CD4-positive, alpha-beta T cell treated with Interleukin-21 for 1 hour (primary cell): ENCODE measurements around the gene VAV2.
"Not testable (repeated sequence)": the region's sequence is repeated elsewhere in the genome, so short reads cannot be mapped to it uniquely, and the experiment has no call there.

Experiments used
- DNase-seq: peaks from one replicate; pipeline ENCODE4 v3.0.0-alpha.2; 2020

VAV2 gene

GRCh38 chr9:133914442-133915342, 77.4 kb downstream of the VAV2 start:
- no peak for DNase-seq

DNA sequence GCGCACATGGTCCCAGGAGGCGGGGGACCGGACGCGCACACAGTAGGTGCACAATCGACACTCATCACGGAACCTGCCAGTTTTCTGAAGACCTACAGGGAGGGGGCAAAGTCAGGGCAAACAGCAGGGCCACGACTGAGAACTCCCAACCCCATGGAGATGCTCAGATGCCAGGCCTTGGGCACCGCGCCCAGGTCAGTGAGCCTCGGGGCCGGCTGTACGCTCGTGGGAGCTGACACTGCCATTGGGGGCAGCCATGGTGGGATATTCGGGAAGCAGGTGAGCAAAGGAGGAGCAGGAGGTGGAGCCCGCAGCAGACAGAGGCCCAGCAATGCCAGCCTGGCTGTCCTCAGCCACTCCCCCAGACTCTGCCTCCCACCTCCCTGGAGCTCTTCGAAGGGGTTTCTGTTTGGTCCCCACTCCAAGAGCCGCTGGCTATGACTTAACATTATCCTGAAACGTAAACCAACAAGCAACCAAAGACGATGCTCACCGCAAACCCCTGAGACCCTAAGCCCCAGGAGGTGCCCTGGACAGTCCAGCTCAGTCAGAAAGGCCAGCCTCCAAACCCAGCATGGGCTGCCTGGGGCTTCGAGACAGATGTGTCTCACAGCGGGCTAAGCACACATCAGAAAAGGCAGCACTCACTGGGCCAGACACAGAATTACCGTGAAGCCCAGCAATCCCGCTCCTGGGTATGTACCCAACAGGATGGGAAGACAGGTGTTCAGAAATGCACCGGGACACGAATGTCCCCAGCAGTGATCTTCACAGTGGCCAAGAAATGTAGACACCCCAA, 78.4 kb downstream of the VAV2 start:
- no peak for DNase-seq

GRCh38 chr9:133910855-133911514, 81.1 kb downstream of the VAV2 start:
- no peak for DNase-seq

DNA sequence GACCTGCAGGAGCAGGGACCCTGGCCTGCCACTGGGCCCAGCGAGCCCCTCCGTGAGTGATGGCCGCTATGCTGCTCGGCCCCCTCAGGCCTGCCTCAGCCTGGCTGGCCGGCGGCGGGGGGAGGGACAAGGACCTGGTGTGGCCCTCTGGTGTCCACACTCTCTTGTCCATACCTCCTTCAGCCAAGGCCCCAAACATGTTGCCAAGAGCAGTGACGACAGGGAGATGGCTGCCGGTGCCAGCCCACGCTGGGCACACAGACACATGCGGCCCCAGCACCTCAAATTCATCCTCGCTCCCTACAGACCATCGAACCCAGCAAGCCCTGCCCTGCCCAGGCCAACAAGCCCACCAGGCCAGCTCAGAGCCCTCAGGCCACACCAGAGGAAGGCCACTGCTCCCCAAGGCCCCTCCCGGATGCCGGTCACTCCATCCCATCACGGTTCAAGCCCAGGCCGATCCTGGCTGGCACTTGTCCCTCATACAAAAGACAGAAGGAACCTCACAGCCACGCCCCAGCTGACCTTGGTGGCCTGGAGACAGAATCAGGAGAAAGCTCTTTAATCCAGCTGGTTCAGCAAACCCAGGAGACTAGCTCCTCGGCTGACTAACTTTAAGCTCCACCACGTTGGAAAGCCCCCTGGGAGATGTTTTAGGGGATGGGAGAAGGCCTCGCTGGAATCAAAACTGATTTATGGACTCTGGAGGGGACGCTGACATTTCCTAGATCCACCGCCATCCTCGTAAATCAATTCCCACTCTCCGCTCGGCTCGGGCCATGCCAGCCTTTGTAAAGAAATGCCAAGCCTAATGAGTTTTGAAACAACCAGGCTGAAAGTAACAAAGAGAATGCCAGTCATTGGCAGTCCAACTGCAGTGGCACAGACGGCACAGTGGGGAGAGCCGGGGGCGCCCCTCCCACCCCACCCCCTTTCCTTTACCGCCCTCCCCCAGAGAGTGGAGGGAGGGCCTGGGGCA, 84.9 kb downstream of the VAV2 start:
- no peak for DNase-seq

GRCh38 chr9:133906218-133906617, 85.9 kb downstream of the VAV2 start:
- DNase-seq: no peak

DNA sequence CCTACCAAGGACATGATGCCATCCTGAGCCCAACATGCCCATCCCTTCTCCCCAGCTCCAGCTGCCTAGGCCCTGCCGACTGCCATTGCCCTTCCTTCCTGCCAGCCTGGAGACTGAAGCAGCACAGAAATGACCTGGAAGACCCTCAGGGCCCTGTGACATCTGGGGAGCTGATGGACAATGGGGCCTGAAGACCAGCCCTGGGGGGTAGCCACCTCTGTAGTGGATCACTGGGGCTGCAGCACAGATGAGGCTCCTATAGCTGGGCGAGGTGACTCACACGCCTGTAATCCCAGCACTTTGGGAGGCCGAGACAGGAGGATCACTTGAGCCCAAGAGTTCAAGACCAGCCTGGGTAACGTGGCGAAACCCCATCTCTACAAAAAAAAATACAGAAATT, 86.6 kb downstream of the VAV2 start:
- no peak for DNase-seq

DNA sequence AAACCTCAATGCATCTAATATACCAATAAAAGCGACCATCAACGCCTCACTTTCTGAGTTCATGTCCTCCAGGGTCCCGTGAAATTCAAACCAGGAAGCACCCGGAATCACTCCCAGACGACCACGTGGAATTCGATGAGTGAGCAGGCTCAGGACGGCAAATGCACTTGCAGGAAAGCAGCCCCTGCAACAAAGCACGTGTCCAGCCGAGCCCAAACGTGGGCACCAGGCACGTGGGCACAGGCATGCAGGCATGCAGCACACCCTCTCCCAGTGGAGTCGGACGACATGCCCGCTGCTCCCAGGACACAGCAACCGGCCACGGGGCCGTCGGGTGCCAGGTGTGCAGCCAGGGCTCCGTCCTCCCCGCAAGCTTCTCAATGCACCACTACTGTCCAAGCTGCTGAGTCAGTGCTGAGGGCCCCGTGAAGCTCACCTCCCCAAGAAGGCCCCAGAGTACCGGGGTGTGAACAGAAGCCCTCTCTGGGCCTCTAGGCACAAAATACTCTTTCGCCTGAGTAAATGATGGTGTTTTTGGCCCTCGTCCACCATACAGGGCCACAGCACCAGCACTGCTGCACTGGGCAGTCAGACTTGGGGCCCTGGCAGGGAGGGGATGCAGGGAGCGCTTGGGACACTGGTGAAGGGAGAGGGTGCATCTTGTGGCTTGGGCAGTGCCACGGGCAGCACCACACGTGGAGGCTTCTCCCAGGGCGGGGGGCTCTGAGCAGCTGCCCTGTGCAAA, 87.6 kb downstream of the VAV2 start:
- no peak for DNase-seq

DNA sequence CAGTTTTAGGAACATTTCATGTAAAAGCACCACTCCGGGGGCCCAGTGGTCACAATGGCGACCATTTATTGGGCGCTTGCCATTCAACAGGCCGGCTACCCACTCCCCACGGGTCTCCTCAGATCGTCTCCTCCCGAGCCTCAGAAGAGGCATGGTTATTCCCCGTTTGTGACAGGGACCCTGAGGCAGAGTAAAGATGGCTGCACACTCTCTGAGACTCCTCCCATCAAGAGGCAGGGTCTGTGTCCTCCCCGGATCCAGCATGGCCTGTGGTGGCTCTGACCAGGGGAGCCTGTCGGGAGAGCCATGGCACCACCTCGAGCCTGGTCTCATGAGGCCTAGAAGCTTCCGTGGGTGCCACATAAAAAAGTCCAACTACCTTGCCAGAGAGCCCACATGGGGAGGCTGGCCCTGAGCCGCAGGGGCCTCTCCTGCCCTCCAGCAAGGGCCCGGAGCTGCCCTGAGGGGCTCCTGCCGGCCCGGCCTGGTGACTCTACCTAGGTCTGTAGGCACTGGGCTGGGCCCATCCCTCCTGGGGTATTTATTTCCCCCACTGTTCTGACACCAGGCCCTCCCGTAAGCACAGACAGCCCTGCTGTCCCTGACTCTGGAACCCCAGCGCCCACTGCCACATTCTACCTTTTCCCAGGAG, 90.8 kb downstream of the VAV2 start:
- no peak for DNase-seq

DNA sequence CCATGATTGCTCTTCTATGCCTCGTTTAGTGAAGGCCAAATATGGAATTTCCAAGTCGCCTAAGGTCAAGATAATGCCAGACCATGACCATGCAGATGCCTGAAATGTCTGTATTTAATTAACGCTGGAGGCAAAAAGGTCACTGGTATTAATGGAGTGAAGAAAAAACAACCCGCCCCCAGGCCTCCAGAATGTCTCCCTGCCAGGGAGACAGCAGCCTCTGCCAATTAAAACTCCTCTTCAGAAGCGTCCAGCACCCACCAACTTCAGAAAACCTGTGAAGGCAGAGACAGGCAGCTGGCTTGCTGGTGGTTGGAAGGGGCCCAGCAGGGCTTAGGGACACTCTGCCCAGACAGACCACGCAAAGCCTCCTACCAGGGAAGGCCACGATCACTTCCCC, 94.4 kb downstream of the VAV2 start:
- DNase-seq: no peak

DNA sequence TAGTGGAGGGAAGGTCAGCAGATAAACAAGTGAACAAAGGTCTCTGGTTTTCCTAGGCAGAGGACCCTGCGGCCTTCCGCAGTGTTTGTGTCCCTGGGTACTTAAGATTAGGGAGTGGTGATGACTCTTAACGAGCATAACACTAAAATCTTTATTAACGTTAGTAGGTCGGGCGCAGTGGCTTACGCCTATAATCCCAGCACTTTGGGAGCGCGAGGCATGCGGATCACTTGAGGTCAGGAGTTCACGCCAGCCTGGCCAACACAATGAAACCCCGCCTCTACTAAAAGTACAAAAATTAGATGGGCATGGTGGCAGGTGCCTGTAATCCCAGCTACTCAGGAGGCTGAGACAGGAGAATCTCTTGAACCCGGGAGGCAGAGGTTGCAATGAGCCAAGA, 96.1 kb downstream of the VAV2 start:
- DNase-seq: not testable (repeated sequence)

DNA sequence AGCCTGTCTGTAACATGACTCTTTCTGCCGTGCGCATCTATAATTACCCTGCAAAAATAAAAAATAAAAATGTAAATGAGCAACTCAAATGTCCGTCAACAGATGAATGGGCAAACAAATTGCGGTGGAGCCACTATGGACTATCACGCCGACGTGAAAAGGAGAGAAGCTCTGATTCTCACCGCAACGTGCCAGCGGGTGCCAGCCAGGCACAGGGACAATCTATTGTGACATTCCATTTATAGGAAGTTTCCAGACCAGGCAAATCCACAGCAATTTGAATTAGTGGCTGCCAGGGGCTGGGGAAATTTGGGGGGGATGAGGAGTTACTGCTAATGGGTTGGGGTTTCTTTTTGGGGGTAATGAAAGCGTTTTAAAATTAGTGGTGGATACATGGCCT, 96.8 kb downstream of the VAV2 start:
- DNase-seq: no peak

DNA sequence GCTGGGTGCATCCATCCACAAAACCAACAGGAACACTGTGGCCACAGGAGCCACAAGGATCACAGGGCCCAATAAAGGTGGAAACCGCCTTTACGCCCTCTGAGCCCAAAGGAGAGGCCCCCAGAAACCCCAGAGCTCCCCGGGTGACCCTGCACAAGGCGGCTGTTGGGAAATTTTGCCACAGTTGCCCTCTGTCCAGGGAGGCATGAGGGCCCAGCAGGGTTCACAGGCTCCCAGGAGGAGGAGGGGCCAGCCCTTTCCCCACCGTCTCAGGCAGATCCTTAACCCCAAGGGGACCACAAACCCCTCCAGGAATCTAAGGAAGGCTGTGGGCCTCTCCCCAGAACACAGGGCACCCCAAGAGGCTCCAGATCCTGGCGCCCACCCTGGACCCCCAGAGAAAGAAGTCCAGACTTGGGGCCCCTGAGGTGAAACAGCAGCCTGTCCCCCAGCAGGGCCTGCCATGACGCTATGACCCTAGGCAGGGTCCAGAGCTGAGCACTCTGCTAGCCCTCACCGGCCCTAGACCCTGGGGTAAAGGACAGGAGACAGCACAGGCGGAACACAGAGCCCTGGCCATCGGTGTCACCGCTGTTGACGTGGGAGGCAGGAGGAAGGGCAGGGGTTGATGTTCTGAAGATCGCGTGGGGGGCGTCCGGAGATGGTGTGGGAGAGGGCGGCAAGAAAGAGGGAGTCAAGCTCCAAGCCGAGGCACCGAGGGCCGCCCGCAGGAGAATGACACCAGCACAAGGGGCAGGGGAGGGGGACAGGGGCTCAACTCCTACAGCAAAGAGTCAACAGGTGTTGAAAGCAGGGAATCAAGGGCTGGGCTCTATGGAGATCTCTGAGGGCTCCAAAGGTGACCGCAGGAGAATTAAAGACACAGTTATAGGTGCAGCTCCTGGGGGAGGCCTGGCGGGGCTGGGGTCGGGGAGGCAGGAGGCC, 97.5 kb downstream of the VAV2 start:
- DNase-seq: no peak

DNA sequence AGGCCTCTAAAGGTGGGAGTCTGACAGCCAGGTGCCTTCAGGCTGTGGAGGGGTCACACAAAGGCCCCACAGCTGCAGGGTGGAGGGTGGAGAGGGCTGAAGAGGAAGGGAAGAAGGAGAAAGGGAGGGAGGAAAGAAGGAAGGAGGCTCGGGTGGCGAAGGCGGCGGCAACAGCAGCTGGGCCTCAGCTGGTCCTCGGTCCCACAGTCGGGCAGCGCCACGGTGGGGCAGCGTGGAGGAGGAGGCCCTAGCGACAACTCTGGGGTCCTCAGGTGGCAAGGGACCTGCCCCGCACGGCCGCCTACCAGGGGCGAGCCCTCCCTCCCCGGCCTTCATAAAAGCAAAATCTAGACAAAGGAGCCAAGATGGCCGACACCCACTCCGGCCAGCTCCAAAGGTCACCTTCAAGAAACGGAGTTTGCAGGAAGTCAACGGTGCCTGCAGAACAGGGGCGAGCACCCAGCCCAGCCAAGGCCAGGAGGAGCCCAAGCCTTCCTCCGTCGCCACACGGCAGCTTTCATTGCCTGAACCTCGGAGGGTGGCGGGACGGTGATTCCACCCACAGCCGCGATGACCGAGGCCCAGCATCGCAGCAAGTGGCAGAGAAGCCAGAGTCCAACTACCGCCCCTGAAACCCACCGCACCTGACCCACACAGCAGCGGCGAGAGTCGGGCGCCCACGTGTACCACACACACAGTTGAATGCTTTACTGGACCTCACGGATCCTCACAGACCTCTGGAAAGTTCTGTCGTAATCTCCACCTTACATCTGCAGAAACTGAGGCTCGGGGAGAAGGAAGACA, 98.7 kb downstream of the VAV2 start:
- no peak for DNase-seq

DNA sequence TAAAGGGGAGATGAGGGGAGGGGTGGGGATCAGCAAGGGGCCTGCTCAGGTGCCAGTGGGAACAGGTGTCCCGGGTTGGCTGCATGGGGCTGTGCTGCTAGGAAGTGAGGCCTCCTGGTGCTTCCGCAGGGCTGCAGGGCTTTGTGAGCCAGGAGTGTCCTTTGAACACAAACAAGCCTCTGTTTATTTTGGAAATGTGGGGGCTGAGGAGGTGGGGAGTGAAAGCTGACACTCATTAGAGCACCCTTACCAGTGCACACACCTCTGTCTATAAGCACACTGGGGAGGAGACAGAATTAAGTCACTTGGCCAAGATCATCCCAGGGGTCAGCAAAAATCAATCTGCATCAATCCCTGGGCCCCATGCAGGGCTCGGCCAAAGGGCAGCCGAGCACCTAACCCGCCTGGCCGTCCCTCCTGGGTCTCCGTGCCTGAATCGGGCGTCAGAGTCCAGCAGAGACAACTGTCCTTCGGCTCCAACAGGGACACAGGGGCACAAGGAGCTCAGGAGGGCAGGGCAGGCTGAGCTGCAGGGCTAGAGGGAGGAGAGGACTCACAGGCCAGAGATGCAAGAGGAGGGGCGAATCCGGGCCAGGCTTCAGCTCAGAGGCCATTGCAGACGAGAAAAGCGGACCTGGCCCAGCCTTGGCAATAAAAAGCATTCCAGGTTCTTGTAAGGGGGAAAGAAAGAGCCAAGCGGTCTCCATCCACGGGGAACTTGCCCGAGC, 99.8 kb downstream of the VAV2 start:
- DNase-seq: no peak

- DNase-seq: no peak
These were observed 100.4 kb downstream of the VAV2 start for GRCh38 chr9:133891741-133892140.

DNA sequence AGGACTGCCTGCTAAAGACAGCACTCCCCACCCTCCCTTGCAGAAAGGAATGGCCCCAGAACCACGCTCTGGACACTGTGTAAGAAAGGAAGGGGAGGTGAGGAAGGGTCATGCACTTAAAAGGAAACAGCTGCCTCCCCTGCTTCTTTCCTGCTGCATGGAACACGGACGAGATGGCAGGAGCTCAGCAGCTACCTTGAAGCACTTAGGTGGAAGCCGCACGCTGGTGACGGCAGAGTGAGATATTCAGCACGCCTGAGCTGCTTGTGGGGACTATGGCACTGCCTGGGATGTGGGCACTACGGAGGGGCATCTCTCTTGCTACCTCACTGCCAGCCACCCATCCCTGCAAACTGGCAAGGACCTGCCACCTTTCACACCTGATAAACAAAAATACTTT, 101.5 kb downstream of the VAV2 start:
- DNase-seq: no peak

GRCh38 chr9:133889584-133890301, 102.4 kb downstream of the VAV2 start:
- DNase-seq: no peak
